HFFc6 (cell line): ENCODE data around the gene PPM1F. TPM values are rescaled to one million over a fixed set of nuclear protein-coding genes. Genes with fewer than 3 reads are reported as not detected.
A peak's percentile ranks its signal among the peaks of the same experiment; 100 is the strongest.
"Not testable (repeated sequence)": the region's sequence is repeated elsewhere in the genome, so short reads cannot be mapped to it uniquely, and the experiment has no call there.

Source experiments
- DNase-seq: peaks from one replicate; pipeline ENCODE4 v3.0.0-alpha.2; 2018
- H3K27ac Mint-ChIP-seq: 2 replicates; pipeline ENCODE4 v1.8.0; 2020; ENCODE audit warnings: mild to moderate bottlenecking, mixed read lengths
- H3K27me3 Mint-ChIP-seq: 2 replicates; pipeline ENCODE4 v1.8.0; 2021; ENCODE audit warnings: mild to moderate bottlenecking, moderate library complexity, mixed read lengths; ENCODE audit not compliant: insufficient read depth
- H3K36me3 Mint-ChIP-seq: 2 replicates; pipeline ENCODE4 v1.8.0; 2021; ENCODE audit warnings: low read depth, mixed read lengths
- H3K4me1 Mint-ChIP-seq: 2 replicates; pipeline ENCODE4 v1.8.0; 2020; ENCODE audit warnings: low read depth, mixed read lengths
- H3K4me3 Mint-ChIP-seq: 2 replicates; pipeline ENCODE4 v1.8.0; 2020; ENCODE audit warnings: mild to moderate bottlenecking, moderate library complexity, mixed read lengths
- H3K9me3 Mint-ChIP-seq: 2 replicates; pipeline ENCODE4 v1.8.0; 2020; ENCODE audit warnings: mild to moderate bottlenecking, mixed read lengths
- total RNA-seq, 6 experiments: library from RNA; stranded (reverse); fragmentation: NEBNext Ultra II Directional; extraction: Animal tissue kit (Norgen Biotek cat#: 25700); gene quantifications; 2 replicates in 1 of 6; 3 replicates in 5 of 6; pipeline ENCODE4 v1.2.3, GENCODE V29; 2021
- TF ChIP-seq, protein P1 (sequence below): fragments of 200-600 bp; sonication (generic); IDR thresholded peaks from 2 replicates; pipeline ENCODE4 v1.5.0; 2021; ENCODE audit warnings: antibody characterized with exemption, mild to moderate bottlenecking

PPM1F gene
- total RNA-seq, 6 experiments from 2014 or later, result 56.1 to 65.3 (median 60.6) TPM

DNA sequence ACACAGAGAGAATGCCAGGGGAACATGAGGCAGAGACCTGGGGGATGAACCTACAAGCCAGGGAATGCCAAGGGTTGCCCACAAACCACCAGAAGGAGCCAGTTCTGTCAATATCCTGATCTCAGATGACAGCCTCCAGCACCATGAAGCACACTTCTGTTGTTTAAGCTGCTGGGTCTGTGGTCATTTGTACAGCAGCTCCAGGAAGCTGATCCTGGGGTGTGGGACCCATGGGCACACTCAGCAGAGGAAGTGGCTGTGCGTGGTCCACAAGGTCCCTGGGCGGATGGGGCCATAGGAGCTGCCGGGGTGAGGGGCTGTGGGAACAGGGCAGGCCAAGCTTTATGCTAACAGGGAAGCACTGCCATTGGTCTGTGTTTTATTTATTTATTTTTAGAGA, 12.1 kb downstream of the PPM1F start:
- H3K27ac Mint-ChIP-seq, result peak overlapping the region; percentile 99
- DNase-seq, result no peak
- H3K4me1 Mint-ChIP-seq, result peaks cover 82% of the 10 kb centered on the region
- no peak overlapping the region for H3K4me3 Mint-ChIP-seq
- TF ChIP-seq, protein P1, sequence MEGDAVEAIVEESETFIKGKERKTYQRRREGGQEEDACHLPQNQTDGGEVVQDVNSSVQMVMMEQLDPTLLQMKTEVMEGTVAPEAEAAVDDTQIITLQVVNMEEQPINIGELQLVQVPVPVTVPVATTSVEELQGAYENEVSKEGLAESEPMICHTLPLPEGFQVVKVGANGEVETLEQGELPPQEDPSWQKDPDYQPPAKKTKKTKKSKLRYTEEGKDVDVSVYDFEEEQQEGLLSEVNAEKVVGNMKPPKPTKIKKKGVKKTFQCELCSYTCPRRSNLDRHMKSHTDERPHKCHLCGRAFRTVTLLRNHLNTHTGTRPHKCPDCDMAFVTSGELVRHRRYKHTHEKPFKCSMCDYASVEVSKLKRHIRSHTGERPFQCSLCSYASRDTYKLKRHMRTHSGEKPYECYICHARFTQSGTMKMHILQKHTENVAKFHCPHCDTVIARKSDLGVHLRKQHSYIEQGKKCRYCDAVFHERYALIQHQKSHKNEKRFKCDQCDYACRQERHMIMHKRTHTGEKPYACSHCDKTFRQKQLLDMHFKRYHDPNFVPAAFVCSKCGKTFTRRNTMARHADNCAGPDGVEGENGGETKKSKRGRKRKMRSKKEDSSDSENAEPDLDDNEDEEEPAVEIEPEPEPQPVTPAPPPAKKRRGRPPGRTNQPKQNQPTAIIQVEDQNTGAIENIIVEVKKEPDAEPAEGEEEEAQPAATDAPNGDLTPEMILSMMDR, result no peak
- peaks cover 34% of the 10 kb centered on the region for H3K36me3 Mint-ChIP-seq
- no peaks in the 10 kb centered on the region; the same call in none of the 2 replicates for H3K27me3 Mint-ChIP-seq
- no peaks in the 10 kb centered on the region for H3K9me3 Mint-ChIP-seq

DNA sequence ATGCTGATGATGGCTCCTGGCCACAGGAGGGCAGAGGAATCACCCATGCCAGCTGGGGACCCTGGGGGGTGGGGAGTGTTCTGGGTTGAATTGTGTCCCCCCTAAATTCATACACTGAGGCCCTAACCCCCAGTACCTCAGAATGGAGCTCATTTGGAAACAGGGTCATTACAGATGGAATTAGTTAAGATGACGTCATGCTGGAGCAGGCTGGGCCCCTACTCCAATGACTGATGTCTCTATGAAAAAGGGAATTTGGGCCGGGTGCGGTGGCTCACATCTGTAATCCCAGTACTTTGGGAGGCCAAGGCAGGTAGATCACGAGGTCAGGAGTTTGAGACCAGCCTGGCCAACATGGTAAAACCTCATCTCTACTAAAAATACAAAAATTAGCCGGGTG, 12.7 kb downstream of the PPM1F start:
- Mint-ChIP-seq H3K4me1 (peaks cover 82% of the 10 kb centered on the region), H3K36me3 (peaks cover 32% of the 10 kb centered on the region), H3K27ac (peak overlapping the region; percentile 99)
- not testable (repeated sequence) for H3K4me3 Mint-ChIP-seq, DNase-seq, H3K9me3 Mint-ChIP-seq, H3K27me3 Mint-ChIP-seq

DNA sequence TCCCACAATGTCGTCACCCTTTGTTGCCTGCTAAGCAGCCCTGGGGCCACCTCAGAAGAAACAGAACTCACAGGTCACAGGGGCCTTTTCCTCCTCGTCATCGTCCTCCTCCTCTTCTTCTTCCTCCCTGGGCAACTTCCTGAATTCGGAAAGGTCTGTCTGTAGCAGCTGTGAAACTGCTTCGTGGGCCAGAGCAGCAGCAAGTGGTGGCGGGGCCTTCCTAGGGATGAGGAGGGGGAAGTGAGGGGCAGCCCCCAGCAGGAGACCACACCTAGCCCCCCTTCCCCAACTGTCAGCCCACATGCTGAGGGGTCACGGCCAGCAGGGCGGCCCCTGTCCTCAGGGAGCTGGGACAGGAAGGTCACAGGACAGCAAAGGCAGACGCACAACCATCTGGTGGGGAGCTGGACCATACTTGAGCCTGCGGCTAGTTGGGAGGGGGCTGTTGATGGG, 13.2 kb downstream of the PPM1F start:
- TF ChIP-seq, protein P1, result no peak
- peaks cover 29% of the 10 kb centered on the region for H3K36me3 Mint-ChIP-seq
- H3K27ac Mint-ChIP-seq, result peak overlapping the region; percentile 99
- H3K4me1 Mint-ChIP-seq, result peaks cover 82% of the 10 kb centered on the region
- no peak for DNase-seq
- no peaks in the 10 kb centered on the region for H3K9me3 Mint-ChIP-seq
- H3K4me3 Mint-ChIP-seq, result peak overlapping the region; percentile 84; the same call in 1 of the 2 replicates
- H3K27me3 Mint-ChIP-seq, result no peaks in the 10 kb centered on the region; the same call in none of the 2 replicates

- Mint-ChIP-seq H3K4me1 (peaks cover 78% of the 10 kb centered on the region), H3K9me3 (no peaks in the 10 kb centered on the region), H3K36me3 (peaks cover 25% of the 10 kb centered on the region), H3K27ac (peak overlapping the region; percentile 99), H3K27me3 (no peaks in the 10 kb centered on the region; the same call in none of the 2 replicates), H3K4me3 (peak overlapping the region; percentile 84)
- no peak for DNase-seq
- TF ChIP-seq, protein P1, result no peak
Observed at GRCh38 chr22:21938906-21939305, 13.7 kb downstream of the PPM1F start.

- H3K27me3 Mint-ChIP-seq, result no peaks in the 10 kb centered on the region; the same call in none of the 2 replicates
- TF ChIP-seq, protein P1, result peak; percentile 99
- peaks cover 72% of the 10 kb centered on the region for H3K4me1 Mint-ChIP-seq
- no peaks in the 10 kb centered on the region for H3K9me3 Mint-ChIP-seq
- DNase-seq, result peak; percentile 77
- peaks cover 24% of the 10 kb centered on the region for H3K36me3 Mint-ChIP-seq
- H3K4me3 Mint-ChIP-seq, result peak overlapping the region; percentile 84
- H3K27ac Mint-ChIP-seq, result peak overlapping the region; percentile 99
Observed at GRCh38 chr22:21938071-21938822, 14.4 kb downstream of the PPM1F start.

DNA sequence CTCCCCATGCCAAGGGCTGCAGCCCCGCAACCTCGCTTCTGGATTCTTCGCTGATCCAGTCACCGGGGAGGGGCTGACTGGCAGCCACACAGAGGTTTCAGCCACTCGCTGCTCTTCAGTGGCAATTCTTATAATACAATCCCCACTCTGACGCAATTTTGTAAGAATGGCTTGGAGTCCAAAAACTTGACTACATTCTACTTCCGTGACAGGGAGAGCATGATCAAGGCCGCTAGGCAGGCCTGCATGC, 14.9 kb downstream of the PPM1F start:
- Mint-ChIP-seq H3K9me3 (no peaks in the 10 kb centered on the region), H3K36me3 (peaks cover 27% of the 10 kb centered on the region), H3K4me3 (peak overlapping the region; percentile 84), H3K27ac (peak overlapping the region; percentile 99), H3K4me1 (peaks cover 67% of the 10 kb centered on the region), H3K27me3 (no peaks in the 10 kb centered on the region; the same call in none of the 2 replicates)
- DNase-seq, result peak; percentile 95
- TF ChIP-seq, protein P1, result no peak
